Fibroblast of skin of scalp (primary cell): ENCODE data around the gene TMEM209.
"Not testable (repeated sequence)": the region's sequence is repeated elsewhere in the genome, so short reads cannot be mapped to it uniquely, and the experiment has no call there.

ENCODE experiments used
- DNase-seq: peaks from one replicate; pipeline ENCODE4 v3.0.0-alpha.2; 2013

TMEM209 gene

GRCh38 chr7:130160455-130160854 lies 44.8 kb downstream of the TMEM209 start:
- no peak for DNase-seq

- DNase-seq: no peak
These were observed 45.2 kb downstream of the TMEM209 start for GRCh38 chr7:130160023-130160422.

GRCh38 chr7:130157700-130158099 lies 47.5 kb downstream of the TMEM209 start:
- no peak for DNase-seq

- no peak for DNase-seq
These were observed 49.1 kb downstream of the TMEM209 start for GRCh38 chr7:130156140-130156539.

- no peak for DNase-seq
These were observed 50.5 kb downstream of the TMEM209 start for GRCh38 chr7:130154501-130155317.

- no peak for DNase-seq
These were observed 51.1 kb downstream of the TMEM209 start for GRCh38 chr7:130154131-130154500.

- DNase-seq: no peak
These were observed 51.8 kb downstream of the TMEM209 start for GRCh38 chr7:130153211-130153908.

GRCh38 chr7:130152493-130153210 lies 52.6 kb downstream of the TMEM209 start:
- peak; percentile 54 for DNase-seq

GRCh38 chr7:130151591-130152492 lies 53.4 kb downstream of the TMEM209 start:
- peak; percentile 55 for DNase-seq

GRCh38 chr7:130150587-130150986 lies 54.6 kb downstream of the TMEM209 start:
- DNase-seq: no peak

- no peak for DNase-seq
These were observed 55.7 kb downstream of the TMEM209 start for GRCh38 chr7:130149281-130150139.

- DNase-seq: no peak
These were observed 56.6 kb downstream of the TMEM209 start for GRCh38 chr7:130148561-130148960.

- DNase-seq: no peak
These were observed 57.4 kb downstream of the TMEM209 start for GRCh38 chr7:130147710-130148325.

GRCh38 chr7:130146693-130147405 lies 58.4 kb downstream of the TMEM209 start:
- no peak for DNase-seq

- not testable (repeated sequence) for DNase-seq
These were observed 59.1 kb downstream of the TMEM209 start for GRCh38 chr7:130146142-130146541.

- DNase-seq: peak; percentile 21
These were observed 59.6 kb downstream of the TMEM209 start for GRCh38 chr7:130145424-130146100.

GRCh38 chr7:130144312-130145171 lies 60.7 kb downstream of the TMEM209 start:
- DNase-seq: peak; percentile 90

- DNase-seq: no peak
These were observed 61.3 kb downstream of the TMEM209 start for GRCh38 chr7:130143986-130144311.

- no peak for DNase-seq
These were observed 61.9 kb downstream of the TMEM209 start for GRCh38 chr7:130143334-130143732.
